ENCODE measurements around the gene ADAP2. TPM values are rescaled to one million over a fixed set of nuclear protein-coding genes. Genes with fewer than 3 reads are reported as not detected.

ADAP2 gene
- total RNA-seq, 1 experiment from 2014 or later: 0.76 TPM

DNA sequence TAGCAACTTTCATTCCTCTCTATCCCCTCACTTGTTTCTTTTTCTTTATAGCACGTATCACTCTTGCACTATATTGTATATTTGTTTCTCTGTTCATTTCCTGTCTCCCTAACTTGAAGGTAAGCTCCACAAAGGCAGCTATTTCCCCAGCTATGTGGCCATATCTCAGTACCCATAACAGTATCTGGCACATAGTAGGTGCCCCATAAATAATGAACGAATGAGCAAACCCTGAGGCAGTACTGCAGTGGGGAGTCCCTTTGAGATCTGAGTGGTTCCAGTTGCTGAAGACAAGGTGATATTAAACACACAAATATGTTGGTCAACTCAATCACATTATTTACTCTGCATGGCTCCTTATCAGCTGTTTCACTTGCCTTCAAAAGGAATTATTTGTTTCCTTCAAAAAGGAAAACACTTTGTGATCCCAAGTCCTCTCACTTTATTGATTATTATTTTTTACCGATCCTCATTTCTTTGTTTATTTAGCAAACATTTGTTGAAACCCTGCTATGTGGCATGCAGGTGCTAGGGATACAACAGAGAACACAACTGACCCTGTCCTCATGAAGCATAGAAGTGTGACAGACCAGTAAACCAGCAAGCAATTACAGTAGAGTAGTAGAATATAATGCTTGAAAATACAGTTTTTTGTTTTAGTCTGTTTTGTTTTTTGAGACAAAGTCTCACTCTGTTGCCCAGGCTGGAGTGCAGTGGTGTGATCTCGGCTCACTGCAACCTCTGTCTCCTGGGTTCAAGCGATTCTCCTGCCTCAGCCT is 5.7 kb upstream of the ADAP2 start:
- H3K4me3 ChIP-seq: no peak overlapping the region
- intact Hi-C loops (cut with micrococcal nuclease; ENCODE audit: unreplicated experiment): no loop called here
- TF ChIP-seq, protein P1, sequence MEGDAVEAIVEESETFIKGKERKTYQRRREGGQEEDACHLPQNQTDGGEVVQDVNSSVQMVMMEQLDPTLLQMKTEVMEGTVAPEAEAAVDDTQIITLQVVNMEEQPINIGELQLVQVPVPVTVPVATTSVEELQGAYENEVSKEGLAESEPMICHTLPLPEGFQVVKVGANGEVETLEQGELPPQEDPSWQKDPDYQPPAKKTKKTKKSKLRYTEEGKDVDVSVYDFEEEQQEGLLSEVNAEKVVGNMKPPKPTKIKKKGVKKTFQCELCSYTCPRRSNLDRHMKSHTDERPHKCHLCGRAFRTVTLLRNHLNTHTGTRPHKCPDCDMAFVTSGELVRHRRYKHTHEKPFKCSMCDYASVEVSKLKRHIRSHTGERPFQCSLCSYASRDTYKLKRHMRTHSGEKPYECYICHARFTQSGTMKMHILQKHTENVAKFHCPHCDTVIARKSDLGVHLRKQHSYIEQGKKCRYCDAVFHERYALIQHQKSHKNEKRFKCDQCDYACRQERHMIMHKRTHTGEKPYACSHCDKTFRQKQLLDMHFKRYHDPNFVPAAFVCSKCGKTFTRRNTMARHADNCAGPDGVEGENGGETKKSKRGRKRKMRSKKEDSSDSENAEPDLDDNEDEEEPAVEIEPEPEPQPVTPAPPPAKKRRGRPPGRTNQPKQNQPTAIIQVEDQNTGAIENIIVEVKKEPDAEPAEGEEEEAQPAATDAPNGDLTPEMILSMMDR (conservative IDR thresholded peaks at IDR 0.05): no peak
- no peak for TF ChIP-seq EZH2 (IDR thresholded peaks at IDR 0.05; ENCODE audit: low read depth)
- BruUV-seq (replicated peaks): no TSS peak
- H3K4me2 ChIP-seq: no peak overlapping the region
- H3K27me3 ChIP-seq (ENCODE audit: insufficient read depth, low read depth): peaks cover 9% of the 10 kb centered on the region; the same call in 1 of the 2 replicates
- H3K9me3 ChIP-seq (ENCODE audit: insufficient read depth, low read depth): no peaks in the 10 kb centered on the region
- no peaks in the 10 kb centered on the region for H3F3A ChIP-seq (ENCODE audit: insufficient read depth, low read depth)
- H3K9me2 ChIP-seq (ENCODE audit: insufficient read depth): no peaks in the 10 kb centered on the region
- POLR2A ChIA-PET (ENCODE audit: unreplicated experiment): no interaction called here
- no peak for DNase-seq
- CTCF ChIA-PET: interaction anchor here (0.7 kb wide), 1 partner anchor 1191 kb away, joined by 3 read pairs; no protein-coding TSS in a partner anchor
- H3K79me2 ChIP-seq (ENCODE audit: low read depth): no peaks in the 10 kb centered on the region
- H3K27ac ChIP-seq: no peak overlapping the region
- H3K4me1 ChIP-seq (replicated peaks; ENCODE audit: insufficient read depth): no peaks in the 10 kb centered on the region
- H4K20me1 ChIP-seq (ENCODE audit: insufficient read depth): 0 out of 2 replicates have a peak, but pooled peaks cover 3% of the 10 kb centered on the region
- H2AFZ ChIP-seq: no peak overlapping the region
- H3K36me3 ChIP-seq (ENCODE audit: low read depth): no peaks in the 10 kb centered on the region

DNA sequence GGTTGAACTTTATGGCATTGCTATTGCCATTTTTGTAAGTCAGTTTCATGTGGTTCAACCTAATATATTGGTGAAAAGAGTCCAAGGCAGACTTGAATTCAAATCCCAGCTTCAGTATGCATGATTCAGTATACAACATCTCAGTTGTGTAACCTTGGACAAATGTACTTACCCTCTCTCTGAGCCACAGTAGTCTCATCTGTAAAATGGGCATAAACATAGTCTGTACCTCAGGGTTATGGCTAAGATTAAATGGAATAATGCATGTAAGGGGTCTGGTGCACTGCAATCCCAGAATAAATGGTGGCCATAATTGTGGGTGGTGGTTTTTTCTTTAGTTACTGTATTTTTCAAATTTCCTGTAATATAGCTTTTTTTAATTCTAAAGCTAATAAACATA is 4.7 kb upstream of the ADAP2 start:
- ChIA-PET CTCF (interaction anchor here (0.5 to 0.7 kb wide), 2 partner anchors 1192 to 1277 kb away, joined by 3 to 5 read pairs; no protein-coding TSS in a partner anchor), POLR2A (ENCODE audit: unreplicated experiment) (no interaction called here)
- H3K4me2 ChIP-seq: no peak overlapping the region
- intact Hi-C loops (cut with micrococcal nuclease; ENCODE audit: unreplicated experiment): no loop called here
- BruUV-seq (replicated peaks): no TSS peak
- 0 out of 2 replicates have a peak, but pooled peaks cover 3% of the 10 kb centered on the region for H4K20me1 ChIP-seq (ENCODE audit: insufficient read depth)
- no peaks in the 10 kb centered on the region for H3K36me3 ChIP-seq (ENCODE audit: low read depth)
- no peaks in the 10 kb centered on the region for H3F3A ChIP-seq (ENCODE audit: insufficient read depth, low read depth)
- H3K4me1 ChIP-seq (replicated peaks; ENCODE audit: insufficient read depth): no peaks in the 10 kb centered on the region
- H2AFZ ChIP-seq: no peak overlapping the region
- H3K9me2 ChIP-seq (ENCODE audit: insufficient read depth): no peaks in the 10 kb centered on the region
- no peak for TF ChIP-seq EZH2 (IDR thresholded peaks at IDR 0.05; ENCODE audit: low read depth)
- TF ChIP-seq, protein P1 (conservative IDR thresholded peaks at IDR 0.05): no peak
- DNase-seq: no peak
- no peak overlapping the region for H3K27ac ChIP-seq
- H3K4me3 ChIP-seq: no peak overlapping the region
- H3K79me2 ChIP-seq (ENCODE audit: low read depth): no peaks in the 10 kb centered on the region
- H3K9me3 ChIP-seq (ENCODE audit: insufficient read depth, low read depth): no peaks in the 10 kb centered on the region
- H3K27me3 ChIP-seq (ENCODE audit: insufficient read depth, low read depth): peaks cover 15% of the 10 kb centered on the region

DNA sequence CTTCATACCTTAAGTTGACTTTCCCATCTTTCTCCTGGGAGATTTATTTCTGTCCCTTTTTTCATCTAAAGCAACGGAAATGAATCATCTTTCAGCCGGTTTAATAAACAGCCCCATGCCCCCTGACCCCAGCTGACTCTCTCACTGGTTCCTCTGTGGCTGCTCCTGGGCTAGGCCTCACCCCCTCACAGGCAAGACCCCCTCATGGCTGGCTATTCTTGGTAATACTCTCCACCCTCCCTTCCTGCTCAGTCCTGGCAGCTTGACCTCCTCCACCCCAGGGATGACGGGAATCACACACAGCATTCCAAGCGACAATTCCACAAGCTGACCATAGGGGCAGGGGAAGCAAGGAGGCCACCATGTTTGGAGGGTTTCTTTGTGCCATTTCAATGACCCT is 1.5 kb upstream of the ADAP2 start:
- ChIA-PET CTCF (no interaction called here), POLR2A (ENCODE audit: unreplicated experiment) (no interaction called here)
- H3K4me2 ChIP-seq: no peak overlapping the region

More for the DNA sequence above, 1.5 kb upstream of the ADAP2 start:
- Histone ChIP-seq H3K79me2 (ENCODE audit: low read depth) (no peaks in the 10 kb centered on the region), H3K4me1 (replicated peaks; ENCODE audit: insufficient read depth) (no peaks in the 10 kb centered on the region), H3K36me3 (ENCODE audit: low read depth) (no peaks in the 10 kb centered on the region), H3F3A (ENCODE audit: insufficient read depth, low read depth) (no peaks in the 10 kb centered on the region), H2AFZ (no peak overlapping the region), H3K4me3 (no peak overlapping the region), H3K9me2 (ENCODE audit: insufficient read depth) (no peaks in the 10 kb centered on the region), H4K20me1 (ENCODE audit: insufficient read depth) (0 out of 2 replicates have a peak, but pooled peaks cover 3% of the 10 kb centered on the region), H3K27me3 (ENCODE audit: insufficient read depth, low read depth) (peaks cover 37% of the 10 kb centered on the region), H3K27ac (no peak overlapping the region), H3K9me3 (ENCODE audit: insufficient read depth, low read depth) (no peaks in the 10 kb centered on the region)
- TF ChIP-seq, protein P1 (conservative IDR thresholded peaks at IDR 0.05): no peak
- no peak for TF ChIP-seq EZH2 (IDR thresholded peaks at IDR 0.05; ENCODE audit: low read depth)
- intact Hi-C loops (cut with micrococcal nuclease; ENCODE audit: unreplicated experiment): loop anchor here (5.0 kb wide), 1 partner anchor 52 kb away; the partner anchor contains the start of gene RNF135
- no peak for DNase-seq
- BruUV-seq (replicated peaks): no TSS peak

All from PC-9 (cell line).